Measurements from ENCODE around the gene TMEM120B.
"Not testable (repeated sequence)": the region's sequence is repeated elsewhere in the genome, so short reads cannot be mapped to it uniquely, and the experiment has no call there.

Gene TMEM120B

GRCh38 chr12:121713257-121713777, 765 bp downstream of the TMEM120B start:
- Histone ChIP-seq H3K4ac (ENCODE audit: low read length) (no peak overlapping the region), H3K14ac (ENCODE audit: low read length) (no peak overlapping the region), H2BK120ac (ENCODE audit: low read depth, low read length) (no peak overlapping the region), H3K9ac (ENCODE audit: low read depth, low read length, poor library complexity) (peak overlapping the region; percentile 90), H2AFZ (ENCODE audit: low read length) (peak overlapping the region; percentile 100), H3K79me1 (ENCODE audit: low read depth, low read length) (peaks cover 3% of the 10 kb centered on the region), H3K18ac (ENCODE audit: low read length) (peak overlapping the region; percentile 90), H2BK5ac (ENCODE audit: low read length) (peak overlapping the region; percentile 42), H3K36me3 (replicated peaks in 1 of 2; ENCODE audit: control insufficient read depth in 2 of 2, insufficient read depth in 2 of 2, low read length in 2 of 2) (no peaks in the 10 kb centered on the region), H3K4me2 (ENCODE audit: insufficient read depth, low read length, poor library complexity, severe bottlenecking) (peak overlapping the region; percentile 100), H3K4me3 (ENCODE audit: low read length in 2 of 2) (peak overlapping the region; percentile 98 to 99), H3K27me3 (ENCODE audit: control insufficient read depth in 3 of 3, insufficient read depth in 3 of 3, low read depth in 1 of 3, low read length in 3 of 3) (no peaks in the 10 kb centered on the region), H2AK5ac (ENCODE audit: low read depth, low read length) (peak overlapping the region; percentile 19), H2BK12ac (ENCODE audit: low read length) (no peak overlapping the region), H3K4me1 (ENCODE audit: control insufficient read depth in 2 of 2, insufficient read depth in 1 of 2, low read depth in 1 of 2, low read length in 2 of 2) (peaks cover 17 to 26% of the 10 kb centered on the region in 2 donors), H4K8ac (ENCODE audit: low read depth, low read length) (no peak overlapping the region), H3K9me3 (replicated peaks in 1 of 2; ENCODE audit: control insufficient read depth in 2 of 2, insufficient read depth in 1 of 2, low read depth in 1 of 2, low read length in 2 of 2) (peaks cover 0 to 2% of the 10 kb centered on the region in 2 donors), H3K27ac (replicated peaks; ENCODE audit: low read length) (no peak overlapping the region), H2BK15ac (ENCODE audit: low read length) (peak overlapping the region; percentile 72), H3K23ac (ENCODE audit: low read depth, low read length, poor library complexity) (peak overlapping the region; percentile 96), H4K91ac (ENCODE audit: low read depth, low read length, poor library complexity) (no peak overlapping the region)
- WGBS, 2 donors (ENCODE audit: extremely low coverage in 2 of 2, insufficient read length in 2 of 2, insufficient replicate concordance in 1 of 2) = no CpG with 5 or more reads among the region's 14 CpGs
- no peak for DNase-seq (ENCODE audit: low spot score)

GRCh38 chr12:121713793-121714192, 1.2 kb downstream of the TMEM120B start:
- Histone ChIP-seq H3K4ac (ENCODE audit: low read length) (no peak overlapping the region), H3K36me3 (replicated peaks in 1 of 2; ENCODE audit: control insufficient read depth in 2 of 2, insufficient read depth in 2 of 2, low read length in 2 of 2) (no peaks in the 10 kb centered on the region), H2BK120ac (ENCODE audit: low read depth, low read length) (no peak overlapping the region), H3K4me3 (ENCODE audit: low read length in 2 of 2) (peak overlapping the region in 1 of 2 donors; percentile 98), H2AK5ac (ENCODE audit: low read depth, low read length) (peak overlapping the region; percentile 19), H3K27ac (replicated peaks; ENCODE audit: low read length) (no peak overlapping the region), H3K4me1 (ENCODE audit: control insufficient read depth in 2 of 2, insufficient read depth in 1 of 2, low read depth in 1 of 2, low read length in 2 of 2) (peaks cover 17 to 26% of the 10 kb centered on the region in 2 donors), H4K8ac (ENCODE audit: low read depth, low read length) (no peak overlapping the region), H4K91ac (ENCODE audit: low read depth, low read length, poor library complexity) (no peak overlapping the region), H2BK12ac (ENCODE audit: low read length) (no peak overlapping the region), H3K23ac (ENCODE audit: low read depth, low read length, poor library complexity) (no peak overlapping the region), H3K18ac (ENCODE audit: low read length) (no peak overlapping the region), H2BK5ac (ENCODE audit: low read length) (peak overlapping the region; percentile 42), H3K9ac (ENCODE audit: low read depth, low read length, poor library complexity) (no peak overlapping the region), H3K9me3 (replicated peaks in 1 of 2; ENCODE audit: control insufficient read depth in 2 of 2, insufficient read depth in 1 of 2, low read depth in 1 of 2, low read length in 2 of 2) (peaks cover 0 to 2% of the 10 kb centered on the region in 2 donors), H2AFZ (ENCODE audit: low read length) (no peak overlapping the region), H3K4me2 (ENCODE audit: insufficient read depth, low read length, poor library complexity, severe bottlenecking) (no peak overlapping the region), H3K14ac (ENCODE audit: low read length) (no peak overlapping the region), H3K79me1 (ENCODE audit: low read depth, low read length) (peaks cover 3% of the 10 kb centered on the region), H3K27me3 (ENCODE audit: control insufficient read depth in 3 of 3, insufficient read depth in 3 of 3, low read depth in 1 of 3, low read length in 3 of 3) (no peaks in the 10 kb centered on the region), H2BK15ac (ENCODE audit: low read length) (no peak overlapping the region)
- DNase-seq (ENCODE audit: low spot score) = no peak
- WGBS, 2 donors (ENCODE audit: extremely low coverage in 2 of 2, insufficient read length in 2 of 2, insufficient replicate concordance in 1 of 2) = no CpG with 5 or more reads among the region's 6 CpGs

- H2BK5ac ChIP-seq (ENCODE audit: low read length); H3K14ac ChIP-seq (ENCODE audit: low read length): not testable (repeated sequence)
- no CpG with 5 or more reads among the region's 7 CpGs for WGBS, 2 donors (ENCODE audit: extremely low coverage in 2 of 2, insufficient read length in 2 of 2, insufficient replicate concordance in 1 of 2)
Measured at GRCh38 chr12:121715055-121715454, 2.5 kb downstream of the TMEM120B start.

GRCh38 chr12:121715862-121716435, 3.4 kb downstream of the TMEM120B start:
- H2AK5ac ChIP-seq (ENCODE audit: low read depth, low read length) = no peak overlapping the region
- no CpG with 5 or more reads among the region's 6 CpGs for WGBS, 2 donors (ENCODE audit: extremely low coverage in 2 of 2, insufficient read length in 2 of 2, insufficient replicate concordance in 1 of 2)

More at GRCh38 chr12:121715055-121715454, 2.5 kb downstream of the TMEM120B start:
- not testable (repeated sequence) for H3K9ac ChIP-seq (ENCODE audit: low read depth, low read length, poor library complexity); H3K4me3 ChIP-seq (ENCODE audit: low read length in 2 of 2); H2BK12ac ChIP-seq (ENCODE audit: low read length); H4K91ac ChIP-seq (ENCODE audit: low read depth, low read length, poor library complexity); H2AFZ ChIP-seq (ENCODE audit: low read length); H3K27me3 ChIP-seq (ENCODE audit: control insufficient read depth in 3 of 3, insufficient read depth in 3 of 3, low read depth in 1 of 3, low read length in 3 of 3); H3K36me3 ChIP-seq (replicated peaks in 1 of 2; ENCODE audit: control insufficient read depth in 2 of 2, insufficient read depth in 2 of 2, low read length in 2 of 2); H2BK120ac ChIP-seq (ENCODE audit: low read depth, low read length); H4K8ac ChIP-seq (ENCODE audit: low read depth, low read length); H2BK15ac ChIP-seq (ENCODE audit: low read length); H3K23ac ChIP-seq (ENCODE audit: low read depth, low read length, poor library complexity); H3K79me1 ChIP-seq (ENCODE audit: low read depth, low read length); H3K27ac ChIP-seq (replicated peaks; ENCODE audit: low read length); H3K18ac ChIP-seq (ENCODE audit: low read length); H3K4me2 ChIP-seq (ENCODE audit: insufficient read depth, low read length, poor library complexity, severe bottlenecking); H2AK5ac ChIP-seq (ENCODE audit: low read depth, low read length); DNase-seq (ENCODE audit: low spot score); H3K4ac ChIP-seq (ENCODE audit: low read length); H3K9me3 ChIP-seq (replicated peaks in 1 of 2; ENCODE audit: control insufficient read depth in 2 of 2, insufficient read depth in 1 of 2, low read depth in 1 of 2, low read length in 2 of 2)
- H3K4me1 ChIP-seq (ENCODE audit: control insufficient read depth in 2 of 2, insufficient read depth in 1 of 2, low read depth in 1 of 2, low read length in 2 of 2) = peaks cover 17 to 22% of the 10 kb centered on the region in 2 donors

More at GRCh38 chr12:121715862-121716435, 3.4 kb downstream of the TMEM120B start:
- Histone ChIP-seq H2BK12ac (ENCODE audit: low read length) (no peak overlapping the region), H2BK5ac (ENCODE audit: low read length) (no peak overlapping the region), H3K9me3 (replicated peaks in 1 of 2; ENCODE audit: control insufficient read depth in 2 of 2, insufficient read depth in 1 of 2, low read depth in 1 of 2, low read length in 2 of 2) (no peaks in the 10 kb centered on the region), H2AFZ (ENCODE audit: low read length) (no peak overlapping the region), H3K79me1 (ENCODE audit: low read depth, low read length) (peaks cover 3% of the 10 kb centered on the region), H4K91ac (ENCODE audit: low read depth, low read length, poor library complexity) (no peak overlapping the region), H3K27me3 (ENCODE audit: control insufficient read depth in 3 of 3, insufficient read depth in 3 of 3, low read depth in 1 of 3, low read length in 3 of 3) (no peaks in the 10 kb centered on the region), H3K27ac (replicated peaks; ENCODE audit: low read length) (no peak overlapping the region), H3K14ac (ENCODE audit: low read length) (no peak overlapping the region), H3K4me1 (ENCODE audit: control insufficient read depth in 2 of 2, insufficient read depth in 1 of 2, low read depth in 1 of 2, low read length in 2 of 2) (peaks cover 12 to 22% of the 10 kb centered on the region in 2 donors), H2BK15ac (ENCODE audit: low read length) (no peak overlapping the region), H3K4me3 (ENCODE audit: low read length in 2 of 2) (no peak overlapping the region), H3K18ac (ENCODE audit: low read length) (no peak overlapping the region), H3K4ac (ENCODE audit: low read length) (no peak overlapping the region), H3K36me3 (replicated peaks in 1 of 2; ENCODE audit: control insufficient read depth in 2 of 2, insufficient read depth in 2 of 2, low read length in 2 of 2) (no peaks in the 10 kb centered on the region), H3K9ac (ENCODE audit: low read depth, low read length, poor library complexity) (no peak overlapping the region), H3K4me2 (ENCODE audit: insufficient read depth, low read length, poor library complexity, severe bottlenecking) (no peak overlapping the region), H2BK120ac (ENCODE audit: low read depth, low read length) (no peak overlapping the region), H4K8ac (ENCODE audit: low read depth, low read length) (no peak overlapping the region), H3K23ac (ENCODE audit: low read depth, low read length, poor library complexity) (no peak overlapping the region)
- no peak for DNase-seq (ENCODE audit: low spot score)
